HCT116 (cell line): ENCODE results near the gene CHST4.

Experiments
- ATF3 ChIP-seq: IDR thresholded peaks from 2 replicates; pipeline ENCODE4 v1.6.1; 2012
- CTCF ChIP-seq, 3 experiments: fragments of 200-600 bp in 1 of 3; sonication (generic) in 1 of 3; IDR thresholded peaks in 2 of 3; conservative IDR thresholded peaks in 1 of 3; 2 replicates each; pipeline ENCODE4 v1.5.1; 2012 to 2017; ENCODE audit warnings: low read depth in 2 of 3, low read length in 2 of 3, antibody characterized with exemption in 1 of 3, borderline replicate concordance in 1 of 3, control low read depth in 1 of 3, mild to moderate bottlenecking in 1 of 3, mixed read lengths in 1 of 3, mixed run types in 1 of 3, moderate library complexity in 1 of 3; ENCODE audit not compliant: insufficient read depth in 1 of 3
- EGR1 ChIP-seq: IDR thresholded peaks from 2 replicates; pipeline ENCODE4 v1.6.1; 2012; ENCODE audit warnings: low read depth
- EZH2 ChIP-seq: fragments of 200-600 bp; sonication (generic); IDR thresholded peaks from 2 replicates; pipeline ENCODE4 v1.6.1; 2017; ENCODE audit warnings: antibody characterized with exemption, mixed run types
- JUND ChIP-seq: IDR thresholded peaks from 2 replicates; pipeline ENCODE4 v1.6.1; 2012
- MAX ChIP-seq: IDR thresholded peaks from 2 replicates; pipeline ENCODE4 v1.6.1; 2012
- POLR2A ChIP-seq: IDR thresholded peaks from 2 replicates; pipeline ENCODE4 v1.7.0; 2011; ENCODE audit warnings: borderline replicate concordance; ENCODE audit not compliant: insufficient read depth, insufficient read length; ENCODE audit errors: extremely low read depth
- POLR2AphosphoS5 ChIP-seq: IDR thresholded peaks from 2 replicates; pipeline ENCODE4 v1.6.1; 2011; ENCODE audit warnings: mild to moderate bottlenecking, low read depth, low read length, moderate library complexity
- REST ChIP-seq: IDR thresholded peaks from 2 replicates; pipeline ENCODE4 v1.6.1; 2012; ENCODE audit warnings: low read depth
- SIN3A ChIP-seq: IDR thresholded peaks from 2 replicates; pipeline ENCODE4 v1.6.1; 2012; ENCODE audit warnings: low read depth
- YY1 ChIP-seq: IDR thresholded peaks from 2 replicates; pipeline ENCODE4 v1.6.1; 2011; ENCODE audit warnings: low read length, low read depth, moderate library complexity, mild to moderate bottlenecking; ENCODE audit not compliant: insufficient replicate concordance; ENCODE audit errors: extremely low read depth
- ZFX ChIP-seq: fragments of 450-650 bp; IDR thresholded peaks from 2 replicates; pipeline ENCODE4 v1.6.1; 2017

- TF ChIP-seq REST (no peak), CTCF (IDR thresholded peaks at IDR 0.05 in 2 of 3, conservative IDR thresholded peaks at IDR 0.05 in 1 of 3; ENCODE audit: borderline replicate concordance in 1 of 3, insufficient read depth in 1 of 3, low read depth in 2 of 3, low read length in 2 of 3) (no peak), JUND (peak; percentile 53), POLR2AphosphoS5 (no peak), EGR1 (no peak), ATF3 (no peak), EZH2 (no peak), MAX (0 out of 2 replicates have a peak, but pooled peaks have one; percentile 12), YY1 (no peak), POLR2A (no peak), SIN3A (no peak), ZFX (no peak)
Measured at GRCh38 chr16:71515026-71515425, 11.2 kb upstream of the CHST4 start.
